NCI-H1048 (cell line): ENCODE data around the gene OR2T11.
"Not testable (repeated sequence)": the region's sequence is repeated elsewhere in the genome, so short reads cannot be mapped to it uniquely, and the experiment has no call there.

Experiments
- DNase-seq: peaks from one replicate; lab custom pipeline; 2025; lab: John Stamatoyannopoulos, UW

Gene OR2T11

DNA sequence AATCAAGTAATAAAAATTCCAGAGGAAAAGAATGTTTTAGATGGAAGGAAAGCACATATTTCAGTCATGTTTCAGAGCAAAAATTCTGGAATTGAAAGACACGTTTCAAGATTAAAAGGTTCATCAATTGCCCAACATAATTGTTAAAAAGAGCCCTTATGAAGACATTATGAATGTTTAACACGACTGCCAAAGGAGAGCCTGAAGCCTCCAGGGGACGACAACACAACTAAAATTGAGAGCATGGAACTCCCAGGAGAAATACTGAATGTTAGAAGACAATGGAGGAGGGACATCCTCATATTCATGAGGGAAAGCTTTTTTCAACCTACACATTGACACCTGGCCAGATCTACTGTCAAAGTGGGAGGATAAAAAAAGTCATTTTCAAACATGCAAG lies 16.0 kb downstream of the OR2T11 start:
- no peak for DNase-seq

DNA sequence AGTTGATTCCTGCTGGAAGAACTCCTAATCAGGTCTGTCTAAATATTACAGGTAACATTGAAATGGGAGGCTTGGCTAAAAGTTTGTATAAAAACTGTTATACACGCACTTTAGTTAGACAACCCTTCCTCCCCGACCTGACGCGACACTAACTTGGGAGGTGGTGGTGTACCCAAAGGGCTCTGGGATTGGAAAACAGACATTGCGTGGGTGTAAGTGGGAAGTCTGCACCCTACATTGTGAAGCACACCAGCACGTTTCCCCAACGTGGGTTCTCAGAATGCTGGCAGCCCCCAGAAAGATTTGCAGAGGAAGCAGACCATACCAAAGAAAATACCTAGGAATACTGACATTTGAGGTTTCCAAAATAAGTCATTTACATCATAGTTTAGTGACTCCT lies 16.8 kb downstream of the OR2T11 start:
- no peak for DNase-seq

- no peak for DNase-seq
These were observed 21.1 kb downstream of the OR2T11 start for GRCh38 chr1:248613742-248614141.

GRCh38 chr1:248611883-248612414 lies 22.9 kb downstream of the OR2T11 start:
- DNase-seq: no peak

DNA sequence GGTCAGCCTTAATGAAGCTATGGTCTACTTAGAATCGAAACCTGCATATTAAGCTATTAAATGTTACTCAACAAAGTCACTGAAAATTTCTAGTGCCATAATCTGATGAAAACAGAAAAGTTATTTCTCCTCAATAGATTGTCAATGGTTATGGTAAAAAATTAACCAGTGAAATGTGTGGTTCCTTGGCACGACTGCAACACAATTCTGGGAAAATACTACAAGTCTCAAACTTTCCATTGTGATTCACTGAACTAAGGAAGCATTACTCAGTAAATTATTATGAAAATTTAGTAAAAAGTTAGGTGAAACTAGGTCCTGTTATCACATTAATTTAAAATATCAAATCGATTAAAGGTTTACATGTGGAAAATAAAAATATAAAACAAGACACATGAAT lies 24.6 kb downstream of the OR2T11 start:
- DNase-seq: no peak

- DNase-seq: no peak
These were observed 35.5 kb downstream of the OR2T11 start for GRCh38 chr1:248599396-248599795.

DNA sequence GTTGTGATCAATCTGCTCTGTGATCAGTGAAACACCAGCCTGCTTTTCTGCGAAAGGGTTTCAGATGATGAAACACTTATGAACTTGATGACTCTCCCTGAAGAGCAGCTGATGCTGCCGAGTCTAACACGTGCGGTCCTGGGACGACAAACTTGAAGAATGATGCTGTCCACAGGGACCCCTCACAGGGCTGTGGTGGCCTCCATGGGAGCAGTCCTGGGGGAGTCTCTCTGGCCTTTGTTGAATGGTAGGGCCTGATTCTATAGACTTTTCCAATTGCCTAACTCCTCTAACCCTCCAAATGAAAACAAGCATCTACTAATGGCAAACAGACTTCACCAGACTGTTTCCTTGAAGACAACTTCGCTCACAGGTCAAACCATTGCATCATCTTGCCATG lies 37.3 kb downstream of the OR2T11 start, which contains the start of gene OR2T10:
TSS of gene OR2T10 (minus strand) at position 112 of the 400 bp plus-strand sequence. CDS start 3,932 bp downstream, outside the sequence.
- DNase-seq: no peak

- DNase-seq: no peak
These were observed 38.3 kb downstream of the OR2T11 start for GRCh38 chr1:248596615-248597014.

DNA sequence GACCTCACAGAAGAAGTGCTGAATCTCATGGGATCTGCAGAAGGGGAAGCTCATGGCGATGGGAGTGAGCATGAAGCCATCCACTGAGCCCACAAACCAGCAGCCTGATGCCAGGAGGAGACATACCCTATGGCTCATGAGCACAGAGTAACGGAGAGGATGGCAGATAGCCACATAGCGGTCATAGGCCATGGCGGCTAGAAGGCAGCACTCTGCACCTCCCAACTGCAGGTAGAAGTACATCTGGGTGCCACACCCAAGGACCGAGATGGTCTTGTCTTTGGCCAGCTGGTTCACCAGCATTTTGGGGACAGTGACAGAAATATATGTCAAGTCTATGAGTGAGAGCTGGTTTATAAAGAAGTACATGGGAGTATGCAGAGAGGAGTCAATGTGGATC lies 41.7 kb downstream of the OR2T11 start:
- DNase-seq: no peak

DNA sequence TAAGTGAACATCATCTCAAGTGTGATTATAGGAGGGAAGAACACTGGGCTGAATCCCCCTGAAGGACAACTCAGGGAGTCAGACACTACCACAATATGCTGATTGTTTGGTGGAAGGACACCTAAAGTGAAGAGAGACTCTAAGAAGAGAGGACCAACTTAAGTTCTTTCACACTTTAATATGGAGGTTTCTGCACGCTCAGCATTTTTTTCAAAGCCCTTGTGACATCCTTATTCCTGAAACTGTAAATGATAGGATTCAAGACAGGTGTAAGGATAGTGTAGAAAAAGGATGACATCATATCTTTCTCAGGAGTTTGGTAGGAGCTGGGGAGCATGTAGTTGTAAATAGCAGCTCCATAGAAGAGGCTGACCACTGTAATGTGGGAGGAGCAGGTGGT lies 42.2 kb downstream of the OR2T11 start:
- DNase-seq: no peak

- no peak for DNase-seq
These were observed 44.8 kb downstream of the OR2T11 start for GRCh38 chr1:248590055-248590454.

GRCh38 chr1:248589334-248589733 lies 45.6 kb downstream of the OR2T11 start:
- DNase-seq: no peak

- no peak for DNase-seq
These were observed 49.6 kb downstream of the OR2T11 start for GRCh38 chr1:248585266-248585665.

DNA sequence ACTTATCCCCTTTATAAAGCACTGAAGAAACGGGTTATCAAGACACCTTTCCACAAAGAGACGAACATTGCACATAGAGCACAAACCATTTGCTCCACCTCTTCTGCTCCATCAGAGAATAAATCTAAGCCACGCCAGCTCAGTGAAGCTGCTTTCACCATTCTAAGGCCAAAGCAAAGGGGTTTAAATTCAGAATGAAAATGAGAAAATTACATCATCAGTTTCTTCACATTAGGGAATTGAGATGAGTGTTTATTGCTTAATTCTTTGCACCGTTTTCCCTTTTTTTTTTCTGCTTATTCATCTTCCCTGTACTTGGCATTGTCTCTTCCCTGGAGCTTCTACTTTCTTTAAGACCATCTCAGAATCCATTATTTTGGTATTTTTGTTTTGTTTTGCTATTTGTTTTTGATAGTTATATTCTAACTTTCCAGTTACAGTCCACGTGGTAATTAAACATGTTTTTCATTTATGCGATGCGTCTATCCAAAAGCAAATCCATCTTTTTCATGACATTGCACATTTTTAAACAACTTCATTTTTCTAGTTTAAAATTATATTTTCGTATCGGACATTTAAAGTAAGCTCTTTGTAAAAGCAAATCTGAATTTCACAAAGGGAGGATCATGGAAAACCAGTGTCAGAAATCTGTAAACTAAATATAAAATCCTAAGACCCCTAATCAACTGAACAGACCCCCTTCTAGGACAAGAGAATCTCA lies 58.5 kb downstream of the OR2T11 start:
- DNase-seq: no peak

DNA sequence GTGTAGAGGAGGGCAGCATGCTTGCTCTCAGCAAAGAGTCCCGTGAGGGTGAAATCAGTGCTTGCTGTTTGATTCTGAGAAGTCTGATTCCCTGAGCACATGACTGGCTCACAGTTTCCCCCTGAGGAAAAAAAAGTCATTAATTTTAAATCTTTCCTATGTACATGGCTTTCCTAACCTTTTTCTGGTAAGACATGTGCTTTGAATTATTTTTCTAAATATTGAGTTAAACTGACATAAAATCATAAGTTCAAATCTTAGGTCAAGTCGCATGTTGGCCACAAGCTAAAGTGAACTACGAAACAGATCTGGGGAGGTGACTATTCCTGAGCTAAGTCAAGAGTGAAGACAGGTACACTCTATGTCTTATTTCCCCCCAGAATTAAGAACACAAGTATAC lies 60.2 kb downstream of the OR2T11 start, which contains the start of gene OR2T34:
TSS of gene OR2T34 (minus strand) at position 101 of the 400 bp plus-strand sequence. CDS start at position 101, 0 bp downstream.
- DNase-seq: not testable (repeated sequence)

DNA sequence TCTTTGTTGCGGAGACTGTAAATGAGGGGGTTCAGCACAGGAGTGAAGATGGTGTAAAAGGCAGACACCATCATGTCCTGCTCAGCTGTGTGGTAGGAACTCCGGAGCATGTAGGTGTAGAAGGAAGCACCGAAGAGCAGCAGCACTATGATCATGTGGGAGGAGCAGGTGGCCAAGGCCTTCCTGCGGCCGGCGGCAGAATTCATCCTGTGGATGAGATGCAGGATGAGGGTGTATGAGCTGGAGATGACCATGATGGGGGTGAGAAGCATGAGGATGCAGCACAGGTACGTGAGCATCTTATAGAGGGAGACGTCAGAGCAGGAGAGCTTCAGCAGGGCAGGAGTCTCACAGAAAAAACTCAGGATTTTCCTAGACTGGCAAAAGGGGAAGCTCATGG lies 61.0 kb downstream of the OR2T11 start:
- not testable (repeated sequence) for DNase-seq
